G401.6 (cell line): ENCODE results near the gene VWA8.
A peak's percentile ranks its signal among the peaks of the same experiment; 100 is the strongest.

Experiments used
- FAIRE-seq: peaks from 2 replicates; lab custom pipeline; 2012; peaks lifted over from hg19 to GRCh38; lab: Jason Lieb, UNC

VWA8 gene

GRCh38 chr13:41960637-41961465, at the start of gene VWA8:
VWA8 (minus strand) TSS chr13:41961109; CDS start chr13:41961015, 94 bp downstream.
- no peak for FAIRE-seq

DNA sequence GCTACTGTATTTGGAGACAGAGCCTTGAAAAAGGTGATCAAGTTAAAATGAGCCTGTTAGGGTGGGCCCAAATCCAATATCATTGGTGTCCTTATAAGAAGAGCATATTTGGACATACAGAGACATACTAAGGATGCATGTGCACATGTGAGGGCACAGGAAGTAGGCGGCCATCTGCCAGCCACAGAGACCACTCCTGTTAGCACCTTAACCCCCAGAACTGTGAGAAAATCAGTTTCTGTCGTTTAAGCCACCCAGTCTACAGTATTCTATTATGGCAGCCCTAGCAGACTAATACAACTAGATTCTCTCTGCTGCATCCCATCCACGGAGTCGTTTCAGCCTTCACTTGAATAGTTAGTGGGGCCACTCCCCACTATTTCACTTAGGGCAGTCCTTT, 48.1 kb upstream of the VWA8 start:
- FAIRE-seq = no peak

DNA sequence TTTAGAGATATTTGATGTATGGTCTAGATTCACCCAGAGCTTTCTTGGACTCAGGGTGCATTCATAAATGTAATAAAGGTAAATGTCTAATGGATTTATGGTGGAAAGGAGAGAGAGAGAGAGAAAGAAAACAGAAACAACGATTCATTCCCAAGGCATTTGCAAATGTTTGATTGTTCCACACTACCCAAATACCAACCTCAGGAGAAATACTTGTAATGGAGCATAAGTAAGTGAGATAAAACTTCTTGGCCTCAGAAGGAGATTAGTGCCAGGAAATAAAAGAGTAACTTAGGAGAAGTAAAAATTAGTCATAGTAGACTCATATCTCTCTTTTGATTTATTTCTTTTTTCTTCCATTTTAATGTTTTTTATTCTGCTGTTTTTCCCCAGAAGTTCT, 46.9 kb upstream of the VWA8 start:
- FAIRE-seq = no peak

DNA sequence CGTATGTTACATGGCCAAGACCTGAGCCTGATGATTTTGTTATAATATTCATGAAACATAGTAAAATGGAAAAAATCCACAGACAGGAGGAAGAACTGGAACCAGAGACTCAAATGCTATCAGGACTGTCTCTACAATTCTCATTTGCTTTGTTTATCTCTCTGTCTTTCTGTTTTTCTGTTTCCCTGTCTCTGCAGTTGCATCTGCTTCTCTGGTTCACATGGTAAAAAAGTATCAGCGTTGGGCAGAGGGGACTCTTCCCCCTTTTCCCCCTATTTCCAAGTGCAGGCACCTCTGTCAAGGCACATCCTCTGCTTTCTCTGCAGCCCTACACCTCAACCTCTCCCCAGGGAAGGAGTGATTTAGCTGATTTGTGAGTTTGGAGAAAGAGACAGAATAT, 41.2 kb upstream of the VWA8 start:
- no peak for FAIRE-seq

DNA sequence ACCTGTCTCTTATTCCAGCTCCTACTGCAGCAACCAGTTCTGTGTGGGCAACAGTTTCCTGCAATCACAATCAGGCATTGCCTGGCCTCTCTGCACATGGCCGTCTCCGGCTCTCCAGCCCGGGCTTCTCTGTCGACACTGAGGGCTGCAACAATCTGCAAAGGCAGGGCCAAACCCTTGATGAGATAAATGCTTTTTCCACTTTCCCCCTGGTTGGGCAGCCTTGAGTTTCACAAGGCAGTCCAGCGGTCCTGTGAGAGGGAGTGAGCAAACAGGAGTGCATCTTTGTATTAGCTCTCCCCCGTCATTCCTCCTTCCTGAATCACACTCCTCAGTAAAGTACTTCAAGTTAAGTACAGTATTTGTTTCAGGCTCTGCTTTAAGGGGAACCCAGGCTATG, 40.7 kb upstream of the VWA8 start:
- FAIRE-seq = no peak

GRCh38 chr13:42000846-42001245, 39.9 kb upstream of the VWA8 start:
- no peak for FAIRE-seq

DNA sequence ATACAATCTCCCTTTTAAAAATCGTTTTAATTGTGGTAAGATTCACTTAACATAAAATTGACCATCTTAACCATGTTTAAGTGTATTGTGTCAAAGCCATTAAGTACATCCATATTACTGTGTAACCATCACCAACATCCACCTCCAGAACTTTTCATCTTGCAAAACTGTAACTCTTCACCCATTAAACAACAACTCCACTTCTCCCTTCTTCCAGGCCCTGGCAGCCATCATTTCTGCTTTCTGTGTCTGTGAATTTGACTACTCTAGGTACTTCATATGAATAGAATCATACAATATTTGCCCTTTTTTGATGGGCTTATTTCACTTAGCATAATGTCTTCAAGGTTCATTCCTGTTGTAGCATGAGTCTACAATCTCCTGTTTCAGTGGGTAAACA, 36.5 kb upstream of the VWA8 start:
- FAIRE-seq = no peak

DNA sequence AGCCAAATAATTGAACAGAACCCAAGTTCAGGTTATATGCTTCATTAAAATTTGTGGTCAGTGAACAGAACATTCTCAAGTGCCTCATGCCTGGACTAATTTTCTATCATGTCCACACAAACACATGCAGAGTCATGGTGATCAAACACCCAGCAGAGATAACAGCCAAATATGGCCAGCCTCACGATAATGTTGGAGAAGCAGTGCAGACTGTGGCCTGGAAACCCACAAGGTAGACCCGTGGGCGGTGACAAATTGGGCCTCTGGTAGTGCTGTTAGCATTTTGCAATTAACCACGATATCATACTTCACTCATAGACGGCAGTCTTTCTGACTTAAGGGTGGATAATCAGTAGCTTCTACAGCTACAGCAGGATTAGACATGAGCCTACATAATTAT, 35.0 kb upstream of the VWA8 start:
- FAIRE-seq = no peak

DNA sequence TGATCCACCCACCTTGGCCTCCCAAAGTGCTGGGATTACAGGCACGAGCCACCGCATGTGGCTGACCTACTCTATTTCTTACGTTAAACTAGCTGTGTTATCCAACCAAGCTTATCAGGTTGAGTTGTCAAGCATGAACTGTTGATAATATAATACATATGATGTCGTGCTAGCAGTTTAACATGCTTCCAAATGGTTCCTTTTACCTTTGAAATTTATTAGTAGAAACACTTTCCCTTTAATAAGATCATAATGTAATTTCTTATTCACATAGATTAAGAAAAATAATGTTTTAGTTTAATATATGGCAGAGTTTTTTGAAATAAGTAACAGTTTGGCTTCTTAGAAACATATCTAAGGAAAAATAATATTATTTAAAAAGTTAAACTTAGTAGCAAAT, 34.4 kb upstream of the VWA8 start:
- FAIRE-seq = peak; percentile 82

DNA sequence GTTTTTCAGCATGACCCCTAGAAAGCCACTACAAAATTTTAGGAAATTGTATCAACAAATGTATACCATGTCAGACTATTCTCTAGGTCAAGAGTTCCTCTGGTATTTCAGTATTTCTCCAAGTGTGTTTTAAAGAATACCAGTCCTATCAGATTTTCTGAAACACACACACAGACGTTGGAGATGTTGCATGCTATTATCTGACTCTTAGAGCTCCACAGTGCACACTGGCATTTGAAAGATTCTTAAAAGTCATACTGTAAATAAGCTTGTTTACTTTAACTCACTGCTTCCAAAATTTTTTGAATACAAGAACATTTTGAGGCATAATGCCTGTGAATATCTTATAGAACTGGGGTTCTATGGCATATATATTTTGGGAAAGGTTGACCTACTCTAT, 33.8 kb upstream of the VWA8 start:
- FAIRE-seq = no peak

DNA sequence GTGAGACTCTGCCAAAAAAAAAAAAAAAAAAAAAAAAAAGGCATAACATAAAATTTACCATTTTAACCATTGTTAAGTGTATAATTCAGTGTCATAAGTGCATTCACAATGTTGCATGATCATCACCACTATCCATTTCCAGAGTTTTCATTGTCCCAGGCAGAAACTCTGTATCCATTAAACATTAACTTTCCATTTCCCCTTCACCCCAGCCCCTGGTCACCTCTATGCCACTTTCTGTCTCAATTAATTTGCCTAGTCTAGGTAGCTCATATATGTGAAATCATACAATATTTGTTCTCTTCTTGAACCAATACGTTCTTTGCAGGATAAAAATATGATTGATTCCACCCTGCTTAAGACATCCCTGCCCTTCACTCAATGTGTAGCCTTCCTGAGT, 31.0 kb upstream of the VWA8 start:
- FAIRE-seq = no peak

- no peak for FAIRE-seq
Measured at GRCh38 chr13:41988244-41988643, 27.3 kb upstream of the VWA8 start.

- no peak for FAIRE-seq
Measured at GRCh38 chr13:41985788-41986508, 25.0 kb upstream of the VWA8 start.

GRCh38 chr13:41981951-41982715, 21.2 kb upstream of the VWA8 start:
- FAIRE-seq = no peak

DNA sequence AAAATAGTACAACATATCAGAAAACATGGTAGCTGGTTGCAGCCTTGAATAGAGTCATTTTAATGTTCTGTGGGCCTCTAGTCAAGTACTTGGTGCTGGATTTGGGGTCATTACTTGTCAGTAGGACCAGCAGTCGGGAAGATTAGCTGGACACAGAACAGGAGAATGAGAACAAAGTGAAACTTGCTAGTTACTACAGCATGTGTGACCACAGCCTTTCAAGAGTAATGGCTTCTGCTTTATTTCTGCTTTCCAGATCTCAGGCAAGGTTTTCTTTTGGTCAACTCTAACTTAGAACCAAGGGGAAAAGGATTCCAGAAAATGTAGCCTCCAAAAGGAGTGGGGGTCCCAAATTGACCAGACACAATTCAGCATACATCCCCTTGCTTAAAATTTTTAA, 17.1 kb upstream of the VWA8 start:
- FAIRE-seq = no peak

DNA sequence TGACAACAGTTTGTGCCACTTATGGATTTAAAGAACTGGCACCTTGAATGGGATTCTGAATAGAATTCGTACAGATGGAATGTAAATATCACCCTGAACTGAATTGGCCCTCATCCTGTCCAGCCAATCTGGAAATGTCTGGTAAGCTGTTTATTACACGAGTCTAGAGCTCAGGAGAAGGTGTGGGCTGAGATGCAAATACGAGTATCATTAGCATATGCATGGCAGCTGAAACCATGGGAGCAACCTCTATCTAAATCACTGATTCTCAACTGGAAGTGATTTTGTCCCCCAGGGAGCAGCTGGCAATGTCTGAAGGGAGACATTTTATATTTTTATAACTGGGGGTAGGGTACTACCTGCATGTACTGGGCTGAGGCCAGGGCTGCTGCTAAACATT, 15.6 kb upstream of the VWA8 start:
- FAIRE-seq = no peak

GRCh38 chr13:41974262-41974900, 13.5 kb upstream of the VWA8 start:
- no peak for FAIRE-seq

GRCh38 chr13:41973247-41973741, 12.4 kb upstream of the VWA8 start:
- FAIRE-seq = no peak

DNA sequence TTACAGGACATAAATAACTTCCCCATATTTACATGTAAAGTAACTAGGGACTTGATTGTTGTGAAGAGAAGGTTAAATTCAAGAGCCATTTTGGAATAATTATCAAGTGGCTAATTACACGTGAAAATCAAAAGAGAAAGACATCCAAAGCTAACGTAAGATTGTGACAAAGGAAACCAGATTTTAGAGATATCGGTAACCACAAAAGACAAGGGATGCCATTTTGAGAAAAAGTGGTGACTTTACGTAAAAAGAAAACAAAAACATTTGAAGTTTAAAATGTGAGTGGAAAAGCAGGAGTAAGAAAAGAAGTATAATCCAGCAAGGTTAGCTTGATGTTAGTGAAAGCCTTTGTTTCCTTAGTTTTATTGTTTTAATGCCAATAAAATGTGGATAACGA, 10.9 kb upstream of the VWA8 start:
- FAIRE-seq = no peak

DNA sequence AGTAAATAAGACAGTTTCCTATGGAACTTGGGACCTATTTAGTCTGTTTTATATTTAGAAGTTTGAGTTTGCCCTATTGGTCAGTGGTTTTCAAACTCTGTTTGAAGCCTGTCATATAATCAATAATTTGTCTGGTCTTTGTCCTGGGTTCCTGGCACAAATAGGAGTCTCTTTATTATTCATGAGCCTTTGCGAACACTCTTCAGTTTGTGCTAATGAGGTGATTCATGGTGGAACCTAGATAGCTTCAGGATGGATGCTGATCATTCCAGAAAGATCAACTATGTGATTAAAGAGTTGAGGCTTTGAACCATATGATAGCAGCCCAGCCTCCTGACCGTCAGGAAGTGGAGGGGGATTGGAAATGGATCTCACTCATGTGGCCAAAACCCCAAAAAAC, 10.0 kb upstream of the VWA8 start:
- FAIRE-seq = no peak

GRCh38 chr13:41970022-41970421, 9.1 kb upstream of the VWA8 start:
- FAIRE-seq = no peak

- no peak for FAIRE-seq
Measured at GRCh38 chr13:41969072-41969471, 8.2 kb upstream of the VWA8 start.
